Measurements from ENCODE around the gene IL4R. TPM values are rescaled to one million over a fixed set of nuclear protein-coding genes. Genes with fewer than 3 reads are reported as not detected.
"Not testable (repeated sequence)": the region's sequence is repeated elsewhere in the genome, so short reads cannot be mapped to it uniquely, and the experiment has no call there.

The IL4R gene
- total RNA-seq, 1 donor from 2014 or later = 434 TPM

DNA sequence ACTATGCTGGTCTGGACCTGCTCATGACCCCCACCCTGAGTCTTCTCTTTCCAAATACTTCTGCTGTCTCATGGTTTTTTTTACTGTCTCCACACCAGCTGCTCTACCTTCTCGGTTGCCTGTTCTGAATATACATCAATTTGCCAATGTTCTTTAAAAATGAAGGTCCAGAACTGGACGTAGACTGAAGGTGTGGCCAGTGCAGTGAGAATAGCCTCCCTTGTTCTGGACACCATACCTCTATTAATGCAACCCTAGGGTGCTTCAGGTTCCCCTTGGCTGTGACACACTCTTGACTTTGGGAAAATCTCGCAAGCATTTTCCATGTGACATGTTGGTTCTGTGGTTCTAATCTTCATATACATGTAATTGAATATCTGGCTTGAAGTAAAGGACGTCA is 72.9 kb downstream of the IL4R start:
- DNase-seq (ENCODE audit: low spot score) = no peak
- H3K27me3 Mint-ChIP-seq (ENCODE audit: low read depth) = no peaks in the 10 kb centered on the region
- no peak overlapping the region for H3K27ac Mint-ChIP-seq
- peaks cover 33% of the 10 kb centered on the region for H3K9me3 Mint-ChIP-seq
- peaks cover 21% of the 10 kb centered on the region for H3K36me3 Mint-ChIP-seq (ENCODE audit: low read depth)
- H3K4me1 Mint-ChIP-seq (ENCODE audit: low read depth) = peaks cover 22% of the 10 kb centered on the region
- no peak overlapping the region for H3K4me3 Mint-ChIP-seq (ENCODE audit: low read depth)
- intact Hi-C loops (cut with micrococcal nuclease) = no loop called here

DNA sequence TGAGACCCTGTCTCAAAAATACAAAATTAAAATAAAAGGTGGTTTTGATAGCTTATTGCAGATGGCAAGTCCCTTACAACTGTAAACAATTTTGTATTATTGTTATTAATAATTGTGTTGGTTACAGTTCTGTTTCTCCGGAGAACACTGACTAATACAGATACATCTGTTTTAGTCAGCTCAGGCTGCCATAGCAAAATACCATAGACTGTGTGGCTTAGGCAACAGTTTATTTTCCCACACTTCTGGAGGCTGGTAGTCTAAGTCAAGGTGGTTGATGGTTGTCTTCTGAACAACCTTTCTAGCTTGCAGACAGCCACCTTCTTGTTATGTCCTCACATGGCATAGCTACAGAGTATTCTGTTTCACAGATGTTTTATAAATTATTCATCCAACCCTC is 74.0 kb downstream of the IL4R start:
- H3K4me1 Mint-ChIP-seq (ENCODE audit: low read depth) = peaks cover 22% of the 10 kb centered on the region
- peaks cover 31% of the 10 kb centered on the region for H3K36me3 Mint-ChIP-seq (ENCODE audit: low read depth)
- DNase-seq (ENCODE audit: low spot score) = no peak
- H3K27me3 Mint-ChIP-seq (ENCODE audit: low read depth) = no peaks in the 10 kb centered on the region
- no peak overlapping the region for H3K4me3 Mint-ChIP-seq (ENCODE audit: low read depth)
- intact Hi-C loops (cut with micrococcal nuclease) = no loop called here
- peak overlapping the region; percentile 53 for H3K27ac Mint-ChIP-seq
- H3K9me3 Mint-ChIP-seq = peaks cover 44% of the 10 kb centered on the region

DNA sequence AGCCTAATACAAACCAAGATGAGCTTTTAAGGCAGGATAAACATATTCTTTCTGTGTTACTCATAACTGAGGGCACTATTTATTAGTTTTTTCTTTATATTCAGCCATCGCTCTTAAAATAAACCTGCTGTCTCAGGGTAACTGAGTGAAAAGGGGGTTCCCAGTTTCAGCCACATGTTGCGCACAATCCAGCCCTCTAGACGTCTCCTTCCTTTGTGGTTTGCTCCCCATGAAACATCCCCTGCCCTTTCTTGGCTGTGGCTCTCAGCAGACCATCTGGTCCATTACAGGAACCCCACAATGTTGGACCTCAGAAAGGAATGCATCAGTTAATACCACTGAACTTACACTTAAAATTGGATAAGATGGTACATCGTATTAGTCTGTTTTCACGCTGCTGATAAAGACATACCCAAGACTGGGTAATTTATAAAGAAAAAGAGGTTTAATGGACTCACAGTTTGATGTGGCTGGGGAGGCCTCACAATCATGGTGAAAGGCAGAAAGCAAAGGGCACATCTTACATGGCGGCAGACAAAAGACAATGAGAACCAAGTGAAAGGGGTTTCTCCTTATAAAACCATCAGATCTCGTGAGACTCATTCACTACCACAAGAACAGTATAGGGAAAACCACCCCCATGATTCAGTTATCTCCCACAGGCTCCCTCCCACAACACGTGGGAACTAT is 75.6 kb downstream of the IL4R start:
- Mint-ChIP-seq H3K36me3 (ENCODE audit: low read depth) (peaks cover 38% of the 10 kb centered on the region), H3K9me3 (peaks cover 52% of the 10 kb centered on the region), H3K4me3 (ENCODE audit: low read depth) (no peak overlapping the region), H3K4me1 (ENCODE audit: low read depth) (peaks cover 32% of the 10 kb centered on the region), H3K27me3 (ENCODE audit: low read depth) (no peaks in the 10 kb centered on the region), H3K27ac (no peak overlapping the region)
- intact Hi-C loops (cut with micrococcal nuclease) = no loop called here
- DNase-seq (ENCODE audit: low spot score) = no peak

DNA sequence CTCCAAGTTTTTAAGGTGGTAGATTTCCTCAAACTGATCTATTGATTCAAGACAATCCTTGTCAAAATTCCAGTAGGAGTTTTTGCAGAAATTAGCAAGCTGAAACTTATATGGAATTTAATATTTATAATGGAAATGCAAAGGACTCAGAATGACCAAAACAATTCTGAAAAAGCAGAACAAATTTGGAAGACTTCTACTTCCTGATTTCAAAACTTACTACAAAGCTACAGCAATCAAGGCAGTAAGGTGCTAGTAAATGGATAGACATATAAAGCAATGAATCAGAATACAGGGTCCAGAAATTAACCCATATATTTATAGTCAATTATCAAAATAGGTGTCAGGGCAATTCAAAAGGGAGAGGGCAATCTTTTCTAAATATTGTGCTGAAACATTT is 76.4 kb downstream of the IL4R start:
- peaks cover 54% of the 10 kb centered on the region for H3K9me3 Mint-ChIP-seq

DNA sequence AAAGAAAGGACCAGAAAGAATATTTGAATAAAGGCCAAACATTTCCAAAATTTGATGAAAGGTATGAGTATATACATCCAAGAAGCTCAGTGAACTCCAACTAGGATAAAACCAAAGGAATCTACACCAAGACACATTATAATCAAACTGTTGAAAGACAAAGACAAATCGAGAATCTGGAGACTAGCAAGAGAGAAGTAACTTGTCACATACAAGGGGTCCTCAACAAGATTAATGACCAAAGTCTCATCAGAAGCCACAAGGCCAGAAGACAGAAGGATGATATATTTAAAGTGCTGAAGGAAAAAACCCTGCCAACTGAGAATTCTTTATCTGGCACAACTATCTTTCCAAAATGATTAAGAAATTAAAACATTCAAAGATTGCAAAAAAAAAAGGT is 78.9 kb downstream of the IL4R start:
- DNase-seq (ENCODE audit: low spot score) = no peak
- Mint-ChIP-seq H3K27me3 (ENCODE audit: low read depth) (no peaks in the 10 kb centered on the region), H3K27ac (no peak overlapping the region), H3K36me3 (ENCODE audit: low read depth) (peaks cover 48% of the 10 kb centered on the region), H3K4me1 (ENCODE audit: low read depth) (peaks cover 34% of the 10 kb centered on the region), H3K9me3 (peaks cover 61% of the 10 kb centered on the region), H3K4me3 (ENCODE audit: low read depth) (no peak overlapping the region)
- intact Hi-C loops (cut with micrococcal nuclease) = no loop called here

More for the DNA sequence above, 76.4 kb downstream of the IL4R start:
- DNase-seq (ENCODE audit: low spot score) = no peak
- H3K27me3 Mint-ChIP-seq (ENCODE audit: low read depth) = no peaks in the 10 kb centered on the region
- no peak overlapping the region for H3K4me3 Mint-ChIP-seq (ENCODE audit: low read depth)
- intact Hi-C loops (cut with micrococcal nuclease) = no loop called here
- H3K4me1 Mint-ChIP-seq (ENCODE audit: low read depth) = peaks cover 36% of the 10 kb centered on the region
- H3K27ac Mint-ChIP-seq = no peak overlapping the region
- H3K36me3 Mint-ChIP-seq (ENCODE audit: low read depth) = peaks cover 40% of the 10 kb centered on the region

DNA sequence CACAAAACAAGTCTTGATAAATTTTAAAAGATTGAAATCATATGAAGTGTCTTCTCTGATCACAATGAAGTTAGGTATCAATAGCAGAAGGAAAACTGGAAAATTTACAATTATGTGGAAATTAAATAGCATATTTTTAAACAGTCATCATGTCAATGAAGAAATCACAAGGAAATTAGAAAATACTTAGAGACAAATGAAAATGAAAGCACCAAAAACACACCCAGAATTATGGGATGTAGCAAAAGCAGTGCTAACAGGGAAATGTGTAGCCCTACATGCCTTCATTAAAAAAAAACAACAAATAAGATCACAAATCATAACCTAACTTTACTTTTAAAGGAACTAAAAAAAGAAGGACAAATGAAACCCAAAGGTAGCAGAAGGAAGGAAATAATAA is 80.7 kb downstream of the IL4R start:
- Mint-ChIP-seq H3K27me3 (ENCODE audit: low read depth) (no peaks in the 10 kb centered on the region), H3K9me3 (peaks cover 52% of the 10 kb centered on the region), H3K36me3 (ENCODE audit: low read depth) (peaks cover 45% of the 10 kb centered on the region), H3K4me3 (ENCODE audit: low read depth) (no peak overlapping the region), H3K27ac (peak overlapping the region; percentile 50), H3K4me1 (ENCODE audit: low read depth) (peaks cover 25% of the 10 kb centered on the region)
- no peak for DNase-seq (ENCODE audit: low spot score)
- intact Hi-C loops (cut with micrococcal nuclease) = no loop called here

DNA sequence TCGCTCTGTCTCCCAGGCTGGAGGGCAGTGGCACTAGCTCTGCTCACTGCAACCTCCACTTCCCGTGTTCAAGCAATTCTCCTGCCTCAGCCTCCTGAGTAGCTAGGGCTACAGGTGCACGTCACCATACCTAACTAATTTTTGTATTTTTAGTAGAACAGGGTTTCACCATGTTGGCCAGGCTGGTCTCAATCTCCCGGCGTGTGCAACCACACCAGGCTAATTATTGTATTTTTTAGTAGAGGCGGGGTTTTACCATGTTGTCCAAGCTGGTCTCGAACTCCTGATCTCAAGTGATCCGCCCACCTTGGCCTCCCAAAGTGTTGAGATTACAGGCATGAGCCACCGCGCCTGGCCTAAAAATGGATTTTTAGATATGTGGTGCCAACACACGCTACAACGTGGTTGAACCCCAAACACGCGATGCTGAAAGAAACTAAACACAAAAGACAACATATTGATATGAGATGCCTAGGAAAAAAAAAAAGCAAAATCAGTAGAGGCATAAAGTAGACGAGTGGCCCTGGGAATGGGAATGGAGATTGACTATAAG is 84.6 kb downstream of the IL4R start:
- DNase-seq (ENCODE audit: low spot score); H3K4me3 Mint-ChIP-seq (ENCODE audit: low read depth); intact Hi-C loops (cut with micrococcal nuclease); H3K27ac Mint-ChIP-seq; H3K27me3 Mint-ChIP-seq (ENCODE audit: low read depth): not testable (repeated sequence)
- Mint-ChIP-seq H3K36me3 (ENCODE audit: low read depth) (peaks cover 36% of the 10 kb centered on the region), H3K4me1 (ENCODE audit: low read depth) (peaks cover 39% of the 10 kb centered on the region), H3K9me3 (peaks cover 26% of the 10 kb centered on the region)

DNA sequence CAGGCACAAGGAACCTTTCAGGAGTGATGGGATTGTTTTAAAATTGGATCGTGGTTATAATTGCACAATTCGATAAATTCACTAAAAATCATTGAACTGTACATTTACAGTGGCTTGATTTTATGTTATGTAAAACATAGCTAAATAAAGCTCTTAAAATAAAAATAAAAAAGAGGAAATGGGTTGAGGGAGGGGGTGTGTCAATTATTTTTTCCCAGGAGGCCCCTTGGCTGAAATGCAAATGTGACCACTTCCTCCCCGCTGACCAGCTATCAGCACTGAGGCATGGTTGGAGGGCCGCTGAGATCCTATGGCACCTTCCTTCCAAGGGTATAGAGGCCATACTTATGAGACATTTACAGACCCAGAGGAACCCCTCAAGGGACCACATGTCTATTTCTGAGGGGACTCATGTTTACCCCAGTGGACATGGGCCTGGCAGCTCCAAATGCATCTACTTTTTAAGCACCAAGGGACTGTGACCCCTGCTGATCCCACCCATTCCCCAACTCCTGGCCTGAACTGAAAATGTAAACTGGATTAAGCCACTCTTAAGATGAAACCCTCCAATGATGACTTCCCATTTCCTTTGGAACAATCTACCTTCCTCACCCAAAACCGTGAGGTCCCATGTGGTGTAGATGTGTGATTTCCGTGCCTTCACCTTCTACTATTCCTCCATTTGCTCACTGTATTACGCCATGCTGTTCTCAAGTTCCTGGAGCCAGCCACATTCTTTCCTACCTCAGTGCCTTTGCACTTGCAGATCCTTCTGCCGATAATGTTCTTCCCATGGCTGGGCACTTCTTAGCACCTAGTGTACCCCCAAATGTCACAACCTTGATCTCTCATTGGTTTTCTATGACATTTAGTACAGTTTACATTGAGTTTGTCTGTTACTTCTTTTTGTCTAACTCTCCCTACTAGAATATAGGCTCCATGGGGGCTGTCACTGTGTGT is 85.4 kb downstream of the IL4R start:
- intact Hi-C loops (cut with micrococcal nuclease) = no loop called here
- peaks cover 34% of the 10 kb centered on the region for H3K4me1 Mint-ChIP-seq (ENCODE audit: low read depth)
- H3K9me3 Mint-ChIP-seq = peaks cover 19% of the 10 kb centered on the region
- H3K36me3 Mint-ChIP-seq (ENCODE audit: low read depth) = peaks cover 37% of the 10 kb centered on the region
- no peak for DNase-seq (ENCODE audit: low spot score)
- H3K27ac Mint-ChIP-seq = no peak overlapping the region
- H3K4me3 Mint-ChIP-seq (ENCODE audit: low read depth) = no peak overlapping the region
- no peaks in the 10 kb centered on the region for H3K27me3 Mint-ChIP-seq (ENCODE audit: low read depth)

DNA sequence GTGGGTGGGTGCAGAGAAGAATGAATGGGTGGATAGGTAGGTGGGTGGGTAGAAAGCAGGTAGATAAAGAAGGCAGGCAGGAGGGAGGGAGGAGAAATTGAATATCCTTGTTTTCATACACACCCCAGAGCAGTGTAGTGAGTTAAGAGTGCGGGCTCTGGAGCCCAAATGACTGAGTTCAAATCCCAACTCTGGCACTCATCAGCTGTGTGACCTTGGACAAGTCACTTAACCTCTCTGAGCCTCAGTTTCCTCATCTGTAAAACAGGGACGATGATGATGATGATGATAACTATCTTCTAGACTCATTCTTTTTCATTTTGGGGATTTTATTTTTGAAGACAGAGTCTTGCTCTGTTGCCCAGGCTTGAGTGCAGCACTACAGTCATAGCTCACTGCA is 86.2 kb downstream of the IL4R start:
- no peak overlapping the region for H3K27ac Mint-ChIP-seq
- no peak for DNase-seq (ENCODE audit: low spot score)
- peaks cover 31% of the 10 kb centered on the region for H3K4me1 Mint-ChIP-seq (ENCODE audit: low read depth)
- peaks cover 12% of the 10 kb centered on the region for H3K9me3 Mint-ChIP-seq
- H3K4me3 Mint-ChIP-seq (ENCODE audit: low read depth) = no peak overlapping the region
- intact Hi-C loops (cut with micrococcal nuclease) = no loop called here
- no peaks in the 10 kb centered on the region for H3K27me3 Mint-ChIP-seq (ENCODE audit: low read depth)
- H3K36me3 Mint-ChIP-seq (ENCODE audit: low read depth) = peaks cover 37% of the 10 kb centered on the region

DNA sequence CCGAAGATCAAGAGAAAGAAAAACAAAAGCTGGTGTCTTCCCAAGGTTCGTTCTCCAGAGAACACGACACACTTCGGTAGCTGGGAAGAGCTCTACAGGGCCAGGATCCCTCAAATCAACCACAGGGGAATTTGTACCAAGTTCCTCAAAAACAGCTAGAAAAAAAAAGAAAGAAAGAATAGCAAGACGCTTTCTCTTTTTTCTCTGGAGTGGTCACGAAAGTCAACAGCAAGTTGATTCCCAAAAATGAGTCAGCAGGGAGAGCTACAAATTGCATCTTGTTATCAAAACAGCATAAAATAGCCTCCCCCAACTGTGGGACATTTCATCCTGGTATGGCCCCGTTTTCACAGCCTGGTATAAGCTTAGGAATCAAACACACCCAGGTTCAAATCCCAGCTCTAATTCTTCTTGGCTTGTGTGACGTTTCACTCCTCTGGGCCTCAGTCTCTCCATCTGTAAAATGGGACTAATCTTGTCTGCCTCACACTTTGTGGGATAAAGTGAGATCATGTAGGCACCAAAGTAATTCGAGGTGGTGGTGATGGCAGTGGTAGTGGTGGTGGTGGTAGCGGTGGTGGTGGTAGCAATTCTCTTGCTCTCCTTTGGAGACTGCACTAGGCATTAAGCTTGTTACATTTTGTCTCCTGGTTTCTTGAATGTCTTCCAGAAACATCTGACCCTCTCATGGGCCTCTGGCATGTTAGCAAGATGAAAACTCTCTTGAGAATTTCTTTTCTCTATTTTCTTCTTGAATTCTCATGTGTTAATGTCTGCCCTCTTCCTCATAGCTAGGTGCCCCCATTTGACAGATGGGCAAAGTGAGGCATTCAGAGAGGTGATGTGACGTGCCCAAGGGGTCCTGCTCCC is 87.2 kb downstream of the IL4R start:
- H3K9me3 Mint-ChIP-seq = peaks cover 1% of the 10 kb centered on the region
- H3K27me3 Mint-ChIP-seq (ENCODE audit: low read depth) = no peaks in the 10 kb centered on the region
- H3K4me1 Mint-ChIP-seq (ENCODE audit: low read depth) = peaks cover 35% of the 10 kb centered on the region
- intact Hi-C loops (cut with micrococcal nuclease) = no loop called here
- H3K4me3 Mint-ChIP-seq (ENCODE audit: low read depth) = peak overlapping the region; percentile 52
- DNase-seq (ENCODE audit: low spot score) = no peak
- peaks cover 36% of the 10 kb centered on the region for H3K36me3 Mint-ChIP-seq (ENCODE audit: low read depth)
- H3K27ac Mint-ChIP-seq = peak overlapping the region; percentile 79

DNA sequence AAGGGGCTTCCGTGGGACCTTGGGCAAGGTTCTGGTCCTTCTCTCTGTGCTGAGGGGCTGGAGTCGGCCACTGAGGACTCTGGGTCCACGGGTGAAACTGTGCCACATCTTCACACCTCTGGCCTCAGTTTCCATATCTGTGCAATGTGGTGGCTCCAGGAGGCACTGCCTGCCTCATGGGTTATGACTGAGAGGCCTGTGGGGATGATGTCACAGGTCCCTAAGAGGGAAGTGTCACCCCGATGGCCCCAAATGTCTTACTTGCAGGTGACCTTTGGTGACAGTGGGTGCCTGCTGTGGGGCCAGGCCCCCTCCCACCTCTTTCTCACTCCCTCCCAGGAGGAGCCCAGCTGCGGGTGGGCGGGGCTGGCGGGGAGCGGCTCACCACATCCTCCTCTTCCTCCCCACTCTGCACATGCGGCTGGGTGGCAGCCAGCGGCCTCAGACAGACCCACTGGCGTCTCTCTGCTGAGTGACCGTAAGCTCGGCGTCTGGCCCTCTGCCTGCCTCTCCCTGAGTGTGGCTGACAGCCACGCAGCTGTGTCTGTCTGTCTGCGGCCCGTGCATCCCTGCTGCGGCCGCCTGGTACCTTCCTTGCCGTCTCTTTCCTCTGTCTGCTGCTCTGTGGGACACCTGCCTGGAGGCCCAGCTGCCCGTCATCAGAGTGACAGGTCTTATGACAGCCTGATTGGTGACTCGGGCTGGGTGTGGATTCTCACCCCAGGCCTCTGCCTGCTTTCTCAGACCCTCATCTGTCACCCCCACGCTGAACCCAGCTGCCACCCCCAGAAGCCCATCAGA is 88.2 kb downstream of the IL4R start, which contains the start of gene IL21R:
TSS of gene IL21R (plus strand) at position 407 of the 801 bp plus-strand sequence. CDS start 27,898 bp downstream, outside the sequence.
- DNase-seq (ENCODE audit: low spot score) = peak; percentile 78
- Mint-ChIP-seq H3K27ac (peak within 1 kb of the TSS; percentile 99), H3K4me1 (ENCODE audit: low read depth) (peaks cover 45% of the 10 kb centered on the region), H3K27me3 (ENCODE audit: low read depth) (no peaks in the 10 kb centered on the region), H3K4me3 (ENCODE audit: low read depth) (peak within 1 kb of the TSS; percentile 99), H3K9me3 (no peaks in the 10 kb centered on the region), H3K36me3 (ENCODE audit: low read depth) (peaks cover 46% of the 10 kb centered on the region)
- intact Hi-C loops (cut with micrococcal nuclease) = loop anchor here (1.0 to 2.0 kb wide), 3 partner anchors 28 to 55 kb away; no protein-coding TSS in a partner anchor

Measured in activated T-helper 2 cell treated with anti-CD3 and anti-CD28 coated beads, Interferon-gamma antibody, Interleukin-2, Interleukin-4, amounts not matched to agents 10 μg/mL and 5 μg/mL and 100 μg/mL, durations not matched to agents 14 hours and 24 hours and 36 hours (primary cell).